ENCODE results near the gene USP9Y. TPM values are rescaled to one million over a fixed set of nuclear protein-coding genes. Genes with fewer than 3 reads are reported as not detected.

Gene USP9Y
- total RNA-seq, 1 experiment from 2014 or later, result not detected

DNA sequence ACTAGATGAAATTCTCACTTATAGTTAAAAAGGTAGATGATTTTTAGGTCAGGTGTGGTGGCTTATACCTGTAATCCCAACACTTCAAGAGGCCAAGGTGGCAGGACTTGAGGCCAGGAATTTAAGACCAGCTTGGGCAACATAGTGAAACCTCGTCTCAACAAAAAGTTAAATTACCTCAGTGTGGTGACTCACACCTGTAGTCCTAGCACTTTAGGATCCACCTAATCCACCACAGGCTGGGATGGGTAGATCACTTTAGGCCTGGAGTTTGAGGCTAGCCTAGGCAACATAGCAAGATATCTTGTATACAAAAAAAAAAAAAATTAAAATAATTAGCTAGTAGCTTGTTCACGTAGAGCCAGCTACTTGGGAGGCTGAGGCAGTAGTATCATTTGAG lies 140.3 kb downstream of the USP9Y start:
- H3K9me3 ChIP-seq (replicated peaks), result no peaks in the 10 kb centered on the region
- H3K4me3 ChIP-seq, result no peak overlapping the region
- no peaks in the 10 kb centered on the region for H3K4me1 ChIP-seq
- H3K36me3 ChIP-seq, result no peaks in the 10 kb centered on the region
- H3K27me3 ChIP-seq, result no peaks in the 10 kb centered on the region
- DNase-seq, result no peak
- H3K27ac ChIP-seq, result no peak overlapping the region

- Histone ChIP-seq H3K4me3 (no peak overlapping the region), H3K27me3 (no peaks in the 10 kb centered on the region), H3K27ac (no peak overlapping the region), H3K9me3 (replicated peaks) (no peaks in the 10 kb centered on the region), H3K4me1 (no peaks in the 10 kb centered on the region), H3K36me3 (no peaks in the 10 kb centered on the region)
- no peak for DNase-seq
Measured at GRCh38 chrY:12846793-12847192, 145.8 kb downstream of the USP9Y start.

DNA sequence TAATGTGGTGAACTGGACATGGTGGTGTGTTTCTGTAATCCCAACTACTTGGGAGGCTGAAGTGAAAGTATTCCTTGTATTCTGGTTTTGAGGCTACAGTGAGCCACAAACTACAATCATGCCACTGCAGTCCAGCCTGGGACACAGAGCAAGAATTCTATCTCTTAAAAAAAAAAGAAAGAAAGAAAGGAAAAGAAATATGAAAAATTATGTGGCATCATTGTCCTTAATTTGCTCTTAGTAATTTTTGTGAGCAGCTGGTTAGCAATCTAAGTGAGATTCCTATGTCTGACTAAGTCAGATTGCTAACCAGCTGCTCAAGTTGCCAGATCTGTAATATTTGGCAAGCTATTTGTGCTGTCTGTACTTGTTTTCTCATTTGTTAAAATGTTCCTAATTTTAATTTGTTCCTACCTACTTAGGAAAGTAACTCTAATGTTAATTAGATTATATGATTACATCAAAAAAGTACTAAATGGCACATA lies 154.8 kb downstream of the USP9Y start:
- Histone ChIP-seq H3K27ac (no peak overlapping the region), H3K4me1 (no peaks in the 10 kb centered on the region), H3K36me3 (no peaks in the 10 kb centered on the region), H3K4me3 (no peak overlapping the region), H3K27me3 (no peaks in the 10 kb centered on the region), H3K9me3 (replicated peaks) (no peaks in the 10 kb centered on the region)
- no peak for DNase-seq

GRCh38 chrY:12867960-12868359 lies 166.9 kb downstream of the USP9Y start:
- Histone ChIP-seq H3K27me3 (no peaks in the 10 kb centered on the region), H3K4me1 (no peaks in the 10 kb centered on the region), H3K4me3 (no peak overlapping the region), H3K9me3 (replicated peaks) (no peaks in the 10 kb centered on the region), H3K36me3 (no peaks in the 10 kb centered on the region), H3K27ac (no peak overlapping the region)
- DNase-seq, result no peak

- Histone ChIP-seq H3K4me3 (no peak overlapping the region), H3K9me3 (replicated peaks) (no peaks in the 10 kb centered on the region), H3K36me3 (no peaks in the 10 kb centered on the region), H3K4me1 (no peaks in the 10 kb centered on the region), H3K27ac (no peak overlapping the region), H3K27me3 (no peaks in the 10 kb centered on the region)
- no peak for DNase-seq
Measured at GRCh38 chrY:12896973-12897372, 195.9 kb downstream of the USP9Y start.

GRCh38 chrY:12898604-12899003 lies 197.6 kb downstream of the USP9Y start:
- H3K9me3 ChIP-seq (replicated peaks), result no peaks in the 10 kb centered on the region
- no peak overlapping the region for H3K4me3 ChIP-seq
- no peaks in the 10 kb centered on the region for H3K27me3 ChIP-seq
- H3K36me3 ChIP-seq, result no peaks in the 10 kb centered on the region
- H3K27ac ChIP-seq, result no peak overlapping the region
- DNase-seq, result no peak
- no peaks in the 10 kb centered on the region for H3K4me1 ChIP-seq

DNA sequence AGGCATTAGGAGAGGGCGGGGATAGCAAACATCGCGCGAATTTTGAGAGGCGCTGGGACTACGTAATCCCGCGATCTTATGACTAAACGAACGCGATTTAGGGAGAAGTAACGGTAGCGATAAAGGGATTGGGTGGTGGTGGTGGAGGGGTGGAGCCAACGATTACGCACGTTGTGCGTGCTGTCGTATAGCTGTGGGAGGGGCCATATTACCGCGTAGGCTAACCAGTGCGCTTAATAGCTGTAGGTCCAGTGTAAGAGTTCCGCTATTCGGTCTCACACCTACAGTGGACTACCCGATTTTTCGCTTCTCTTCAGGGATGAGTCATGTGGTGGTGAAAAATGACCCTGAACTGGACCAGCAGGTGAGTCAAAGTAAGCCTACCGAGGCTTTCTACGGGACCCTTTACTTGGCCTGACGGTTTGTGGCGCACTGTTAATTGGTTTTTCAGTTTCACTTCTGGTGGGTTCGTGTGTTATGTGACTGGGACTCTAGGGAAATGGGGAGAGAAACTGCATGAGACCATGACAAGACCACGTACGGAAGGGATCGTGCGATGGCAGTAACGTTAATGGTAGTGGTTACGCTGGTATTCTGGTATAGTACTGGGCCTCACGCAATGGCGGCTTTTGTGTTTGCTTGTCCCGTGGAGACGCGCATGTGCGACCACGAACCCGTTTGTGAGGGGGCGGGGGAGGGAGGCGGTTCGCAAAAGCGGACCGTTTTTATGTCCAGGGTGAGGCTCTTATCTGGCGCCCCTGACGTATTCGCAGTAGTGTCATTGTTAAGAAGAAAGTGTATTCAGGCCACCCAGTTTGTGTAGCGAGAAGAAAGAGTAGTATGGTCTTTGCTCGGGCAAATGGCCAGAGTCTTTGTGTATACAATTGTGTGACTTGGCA lies 203.8 kb downstream of the USP9Y start, which contains the start of gene DDX3Y:
Gene DDX3Y, plus strand, starts transcription at position 251 of the 899 bp plus-strand sequence. Its CDS starts 69 bp downstream, at position 320.
- Histone ChIP-seq H3K27ac (no peak within 1 kb of the TSS), H3K4me1 (no peaks in the 10 kb centered on the region), H3K4me3 (no peak within 1 kb of the TSS), H3K9me3 (replicated peaks) (no peaks in the 10 kb centered on the region), H3K36me3 (no peaks in the 10 kb centered on the region), H3K27me3 (no peaks in the 10 kb centered on the region)
- DNase-seq, result no peak

- DNase-seq, result no peak
- no peaks in the 10 kb centered on the region for H3K27me3 ChIP-seq
- H3K36me3 ChIP-seq, result no peaks in the 10 kb centered on the region
- H3K9me3 ChIP-seq (replicated peaks), result no peaks in the 10 kb centered on the region
- no peak overlapping the region for H3K4me3 ChIP-seq
- H3K27ac ChIP-seq, result no peak overlapping the region
- no peaks in the 10 kb centered on the region for H3K4me1 ChIP-seq
Measured at GRCh38 chrY:12905517-12905872, 204.5 kb downstream of the USP9Y start.

DNA sequence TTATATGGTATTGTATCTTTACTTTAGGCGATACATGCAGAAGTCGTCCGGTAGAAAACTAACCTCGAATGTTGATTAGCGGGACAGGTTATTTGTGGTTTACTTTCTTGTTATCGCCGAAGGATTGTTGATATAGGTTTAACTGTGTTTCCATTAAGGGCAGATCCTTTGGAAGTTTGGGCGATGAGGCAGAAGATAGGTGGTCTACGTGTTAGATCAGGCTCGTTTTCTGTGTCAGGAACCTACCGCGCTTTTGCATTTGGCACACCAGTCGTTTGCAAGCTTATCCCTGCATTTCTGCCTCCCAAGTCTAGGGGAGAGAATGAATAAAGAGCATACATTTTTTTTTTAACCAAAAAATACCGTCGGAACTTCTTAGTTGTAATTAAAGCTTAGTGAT lies 204.9 kb downstream of the USP9Y start:
- Histone ChIP-seq H3K27ac (no peak overlapping the region), H3K27me3 (no peaks in the 10 kb centered on the region), H3K4me3 (no peak overlapping the region), H3K4me1 (no peaks in the 10 kb centered on the region), H3K36me3 (no peaks in the 10 kb centered on the region), H3K9me3 (replicated peaks) (no peaks in the 10 kb centered on the region)
- DNase-seq, result no peak

Other genes starting within 250 kb of the USP9Y start
- gene DDX3Y, start 203.6 kb downstream of the USP9Y start, total RNA-seq (2014; rRNA removed; shearing (Covaris generic)), result 0.20 TPM in 1 of 2 replicates, not detected in the other